GM12892 (cell line): ENCODE data around the gene BPHL.

ENCODE experiments used
- POLR2A ChIP-seq: IDR thresholded peaks from 2 replicates; pipeline ENCODE4 v1.6.1; 2011; ENCODE audit warnings: low read depth, low read length, control low read depth
- POLR2AphosphoS5 ChIP-seq: IDR thresholded peaks from 2 replicates; pipeline ENCODE4 v1.6.1; 2011; ENCODE audit warnings: low read depth, low read length, control low read depth
- TAF1 ChIP-seq: IDR thresholded peaks from 2 replicates; pipeline ENCODE4 v1.6.1; 2011; ENCODE audit warnings: low read depth, mild to moderate bottlenecking, control low read depth, low read length, borderline replicate concordance

- TF ChIP-seq POLR2A (no peak), POLR2AphosphoS5 (no peak), TAF1 (no peak)
Measured at GRCh38 chr6:3193102-3193849, 74.8 kb downstream of the BPHL start.
